SK-N-SH treated with all-trans-retinoic acid at 6 μM for 48 hours (cell line): ENCODE measurements around the gene PDSS2.

Source experiments
- CREB5 ChIP-seq: fragments of 250-450 bp; sonication (Bioruptor Pico); IDR thresholded peaks from 2 replicates; pipeline ENCODE4 v1.5.1; 2020; ENCODE audit warnings: low read depth, mild to moderate bottlenecking, moderate library complexity
- PATZ1 ChIP-seq: fragments of 250-450 bp; sonication (Bioruptor Pico); IDR thresholded peaks from 2 replicates; pipeline ENCODE4 v1.8.0; 2020; ENCODE audit warnings: mild to moderate bottlenecking, moderate library complexity, borderline replicate concordance
- TCF4 ChIP-seq: fragments of 250-450 bp; sonication (Bioruptor Pico); IDR thresholded peaks from 2 replicates; pipeline ENCODE4 v1.8.0; 2021; ENCODE audit warnings: mild to moderate bottlenecking, moderate library complexity, borderline replicate concordance
- ZC3H10 ChIP-seq: fragments of 250-450 bp; sonication (Bioruptor Pico); IDR thresholded peaks from 2 replicates; pipeline ENCODE4 v1.5.1; 2021; ENCODE audit warnings: mild to moderate bottlenecking, moderate library complexity
- ZNF70 ChIP-seq: fragments of 450-650 bp; formaldehyde crosslinking; IDR thresholded peaks from 2 replicates; pipeline ENCODE4 v1.5.0; 2020; ENCODE audit warnings: mild to moderate bottlenecking, moderate library complexity
- ZNF8 ChIP-seq: fragments of 450-650 bp; formaldehyde crosslinking; IDR thresholded peaks from 2 replicates; pipeline ENCODE4 v1.5.0; 2020; ENCODE audit warnings: mild to moderate bottlenecking, moderate library complexity

- TF ChIP-seq TCF4 (CRISPR knock-in tag) (no peak), ZNF8 (CRISPR knock-in tag) (no peak), PATZ1 (CRISPR knock-in tag) (no peak), ZNF70 (CRISPR knock-in tag) (no peak), CREB5 (CRISPR knock-in tag) (no peak), ZC3H10 (CRISPR knock-in tag) (no peak)
These were observed 54.4 kb downstream of the PDSS2 start for GRCh38 chr6:107405002-107405401.
